Left cardiac atrium (tissue), 4 donors: ENCODE data around the gene METTL22. TPM values are rescaled to one million over a fixed set of nuclear protein-coding genes. Genes with fewer than 3 reads are reported as not detected.
A peak's percentile ranks its signal among the peaks of the same experiment; 100 is the strongest.

Experiments used
- ATAC-seq, 2 donors: fragments of 200-7000 bp; cut with Tn5 transposase; one replicate each; pipeline ENCODE4 v1.9.1; 2020; ENCODE audit warnings: mild to moderate bottlenecking in 2 of 2, moderate library complexity in 2 of 2
- DNase-seq: peaks from one replicate; pipeline ENCODE4 v3.0.0-alpha.2; 2020
- intact Hi-C, 2 donors: fragments of 100-400 bp; cut with DNase I; formaldehyde crosslinking; loops; one replicate each; pipeline versions ENCODE4 v1.14.1 to v1.15.1; 2022 to 2023
- long read RNA-seq: library from polyadenylated mRNA; unstranded; transcript quantifications from one replicate; pipeline ENCODE4 v2.0.0, GENCODE V29; 2021
- total RNA-seq, 2 donors: library from RNA; stranded (reverse); fragmentation: NEBNext Ultra II Directional; extraction: Animal tissue kit (Norgen Biotek cat#: 25700); gene quantifications; one replicate each; pipeline ENCODE4 v1.2.1, GENCODE V29; 2021
- donor health status: DM: no; HTN: yes; CAD: no.
- donor health status: DM: no; HTN: yes; CAD: no; lungs with severe emphysema.
- donor health status: DM: yes; HTN: yes; CAD: no.
- donor health status: Dilated cardiomyopathy.

METTL22 gene, protein sequence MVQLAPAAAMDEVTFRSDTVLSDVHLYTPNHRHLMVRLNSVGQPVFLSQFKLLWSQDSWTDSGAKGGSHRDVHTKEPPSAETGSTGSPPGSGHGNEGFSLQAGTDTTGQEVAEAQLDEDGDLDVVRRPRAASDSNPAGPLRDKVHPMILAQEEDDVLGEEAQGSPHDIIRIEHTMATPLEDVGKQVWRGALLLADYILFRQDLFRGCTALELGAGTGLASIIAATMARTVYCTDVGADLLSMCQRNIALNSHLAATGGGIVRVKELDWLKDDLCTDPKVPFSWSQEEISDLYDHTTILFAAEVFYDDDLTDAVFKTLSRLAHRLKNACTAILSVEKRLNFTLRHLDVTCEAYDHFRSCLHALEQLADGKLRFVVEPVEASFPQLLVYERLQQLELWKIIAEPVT
- total RNA-seq = 10 to 100 TPM; 24.7 to 31.0 TPM
- long read RNA-seq, full-length matches to known transcripts = 18 of 24 reads
- long read RNA-seq, partial matches to known transcripts = 4 of 24 reads
- long read RNA-seq, other reads (novel, unspliced or antisense) = 2 of 24 reads

DNA sequence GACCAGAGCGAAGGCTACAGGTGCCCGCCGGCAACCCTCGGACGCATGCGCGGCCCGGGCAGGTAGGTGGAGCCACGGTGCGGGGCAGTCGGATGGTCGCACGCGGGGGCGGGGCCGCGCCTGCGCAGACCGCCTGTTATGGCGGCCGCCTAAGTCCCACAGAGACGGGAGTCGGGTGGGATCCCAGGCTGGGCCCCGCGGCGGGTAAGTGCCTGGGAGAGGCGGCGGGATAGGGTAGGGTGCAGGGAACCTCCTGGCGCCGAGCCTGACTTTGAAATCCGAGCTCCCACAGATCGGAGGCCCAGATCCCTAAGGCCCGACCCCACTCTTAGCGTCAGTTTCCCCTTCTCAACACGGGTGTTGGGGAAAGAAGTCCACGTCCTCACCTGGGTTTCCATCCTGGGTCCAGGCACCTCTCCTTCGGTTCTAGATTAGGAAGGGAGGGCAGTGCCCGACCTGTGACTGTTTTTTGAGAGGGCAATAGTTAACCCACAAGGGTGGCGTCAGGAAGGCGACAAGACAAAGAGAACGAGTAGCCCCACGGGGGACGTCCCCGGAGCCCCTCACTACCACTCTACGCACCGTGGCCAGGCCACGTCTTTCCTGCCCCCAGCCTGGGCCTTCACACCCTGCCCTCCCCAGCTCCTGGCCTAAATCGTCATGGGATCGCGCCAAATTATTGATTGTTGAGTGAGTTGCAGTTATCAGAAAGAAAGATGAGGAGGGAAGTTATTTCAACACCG, at the start of gene METTL22:
Gene METTL22 (plus strand): TSS at position 127 of the 743 bp plus-strand sequence. CDS start 3,968 bp downstream, outside the sequence.
- ATAC-seq (peak; percentile 99 to 100), DNase-seq (peak; percentile 94)
- intact Hi-C loops = loop anchor here in 1 of 2 donors (5.0 kb wide), 1 partner anchor 54 kb away; no protein-coding TSS in a partner anchor

DNA sequence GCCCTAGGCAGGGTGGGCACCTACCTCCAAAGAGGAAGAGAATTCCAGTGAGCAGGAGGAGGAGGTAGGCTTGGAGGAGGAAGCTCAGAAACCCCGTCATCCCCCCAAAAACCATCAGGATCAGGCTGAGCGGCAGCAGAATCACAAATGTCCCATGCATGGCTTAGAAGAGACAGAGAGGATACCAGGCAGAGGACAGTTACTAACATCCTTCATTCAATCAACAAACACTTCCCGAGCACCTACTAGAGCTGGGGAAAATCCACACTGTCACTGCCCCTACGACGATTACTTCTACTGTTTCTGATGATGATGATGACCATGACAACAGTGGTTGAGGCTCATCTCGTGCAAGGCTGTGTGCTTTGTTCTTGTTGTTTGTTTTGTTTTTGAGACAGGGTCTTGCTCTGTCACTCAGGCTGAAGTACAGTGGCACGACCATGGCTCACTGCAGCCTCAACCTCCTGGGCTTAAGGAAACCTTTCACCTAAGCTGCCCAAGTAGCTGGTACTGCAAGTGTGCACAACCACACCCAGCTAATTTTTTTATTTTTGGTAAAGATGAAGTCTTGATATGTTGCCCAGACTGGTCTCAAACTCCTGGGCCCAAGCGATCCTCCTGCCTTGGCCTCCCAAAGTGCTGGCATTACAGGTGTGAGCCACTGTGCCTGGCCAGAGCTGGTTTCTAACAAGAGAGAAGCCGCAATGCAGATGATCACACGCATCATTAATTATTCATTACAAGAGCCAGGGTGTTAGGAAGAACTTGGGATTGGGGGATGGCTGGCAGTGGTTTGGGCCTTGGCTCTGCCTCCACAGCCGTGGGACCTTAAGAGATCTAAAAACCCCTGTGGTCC, 49.2 kb upstream of the METTL22 start:
- DNase-seq = no peak
- intact Hi-C loops = loop anchor here in 1 of 2 donors (10.0 kb wide), 1 partner anchor 223 kb away; the partner anchor contains the start of genes PMM2 and TMEM186
- ATAC-seq = no peak

DNA sequence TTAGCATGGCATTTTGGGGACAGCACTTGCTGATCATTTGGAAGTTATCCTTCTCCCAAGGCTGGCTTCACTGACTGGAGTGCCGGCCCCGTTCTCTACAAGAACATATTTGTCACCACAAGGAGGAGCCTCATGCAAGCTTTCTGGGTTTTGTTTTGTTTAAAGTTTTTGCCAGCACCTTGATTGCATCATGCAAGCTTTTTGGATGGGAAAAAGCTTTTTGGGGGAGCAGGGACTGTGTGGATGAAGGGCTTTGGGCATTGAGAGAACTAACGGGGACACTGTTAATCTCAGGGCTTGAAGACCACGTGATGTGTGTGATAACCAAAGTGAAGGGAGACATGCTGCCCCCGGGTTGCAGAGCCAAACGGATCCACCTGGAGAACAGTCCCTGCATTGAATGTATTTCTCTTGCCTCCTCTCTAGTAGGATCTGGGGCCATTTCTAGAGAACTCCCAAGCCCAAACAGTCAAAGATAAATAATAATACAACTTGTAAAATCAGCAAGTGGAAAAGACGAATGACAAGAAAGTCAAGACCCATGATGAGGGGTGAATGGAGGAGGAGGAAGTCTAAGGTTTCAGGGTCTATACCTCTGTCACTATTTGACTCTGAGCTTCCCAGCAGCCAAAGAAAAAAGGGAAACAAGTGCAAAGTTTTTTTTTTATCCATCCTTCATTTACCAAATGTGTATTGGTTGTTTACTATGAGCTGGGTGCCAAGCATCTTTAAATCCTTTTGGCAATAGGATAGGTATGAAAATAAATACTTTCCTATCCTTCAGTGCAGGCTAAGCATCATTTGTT, 48.4 kb upstream of the METTL22 start:
- ATAC-seq (no peak), DNase-seq (no peak)
- intact Hi-C loops = loop anchor here in 1 of 2 donors (10.0 kb wide), 1 partner anchor 222 kb away; the partner anchor contains the start of genes PMM2 and TMEM186

DNA sequence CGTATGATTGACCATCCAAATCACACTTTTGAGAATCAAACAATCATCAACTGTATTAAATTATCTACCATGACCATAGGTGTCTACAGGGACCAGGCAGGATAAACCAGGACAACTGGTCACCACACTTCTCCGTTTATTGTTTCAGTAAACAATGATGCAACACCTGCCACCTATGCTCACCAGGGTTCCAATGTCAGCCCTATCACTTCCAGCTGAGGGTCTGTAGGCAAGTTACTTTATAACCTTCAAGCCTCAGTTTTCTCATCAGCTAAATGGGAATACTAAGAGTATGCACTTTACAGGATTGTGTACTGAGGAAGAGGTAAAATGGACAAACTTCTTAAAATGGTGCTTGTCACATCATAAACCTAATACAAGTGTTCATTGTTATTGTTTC, 46.1 kb upstream of the METTL22 start:
- intact Hi-C loops = loop anchor here in 1 of 2 donors (10.0 kb wide), 1 partner anchor 219 kb away; the partner anchor contains the start of genes PMM2 and TMEM186
- ATAC-seq (no peak), DNase-seq (no peak)

DNA sequence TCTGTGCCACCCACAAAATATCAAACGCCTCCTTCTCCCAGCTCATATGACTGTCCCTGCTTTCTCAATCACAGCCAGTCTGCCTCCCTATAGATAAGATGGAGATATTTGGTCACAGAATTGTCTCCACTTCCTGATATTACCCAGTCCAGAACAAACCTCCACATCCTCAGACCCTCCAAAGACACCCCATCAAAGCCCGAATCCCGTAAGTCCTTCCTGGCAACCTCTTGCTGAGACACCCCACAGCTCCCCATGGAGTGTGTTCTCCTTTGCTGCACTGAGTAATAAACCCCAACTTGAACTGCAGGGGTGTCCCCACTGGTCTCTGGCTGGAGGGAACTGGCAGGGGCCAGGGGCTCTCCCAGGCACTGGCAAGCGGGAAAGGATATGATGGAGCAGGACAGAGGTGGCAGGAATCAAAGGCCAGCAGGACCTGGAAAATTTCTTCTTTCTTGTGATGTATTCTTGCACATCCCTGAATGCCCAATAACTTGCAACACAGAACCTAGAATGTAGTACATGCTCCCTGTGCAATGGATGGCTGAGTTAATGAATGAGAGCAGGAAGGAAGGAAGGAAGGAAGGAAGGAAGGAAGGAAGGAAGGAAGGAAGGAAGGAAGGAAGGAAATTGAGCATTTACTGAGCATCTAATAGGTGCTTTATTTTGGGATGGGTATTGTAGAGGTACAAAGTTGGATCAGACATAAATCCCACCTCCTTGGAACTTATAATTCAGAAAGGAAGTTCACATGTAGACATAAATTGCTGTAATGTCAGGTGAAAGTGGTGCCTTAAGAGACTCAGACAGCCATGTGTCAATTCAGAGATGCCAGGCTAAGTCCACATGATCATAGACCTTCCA, 45.1 kb upstream of the METTL22 start:
- intact Hi-C loops = loop anchor here in 1 of 2 donors (10.0 kb wide), 1 partner anchor 218 kb away; the partner anchor contains the start of genes PMM2 and TMEM186
- DNase-seq (no peak), ATAC-seq (no peak)

DNA sequence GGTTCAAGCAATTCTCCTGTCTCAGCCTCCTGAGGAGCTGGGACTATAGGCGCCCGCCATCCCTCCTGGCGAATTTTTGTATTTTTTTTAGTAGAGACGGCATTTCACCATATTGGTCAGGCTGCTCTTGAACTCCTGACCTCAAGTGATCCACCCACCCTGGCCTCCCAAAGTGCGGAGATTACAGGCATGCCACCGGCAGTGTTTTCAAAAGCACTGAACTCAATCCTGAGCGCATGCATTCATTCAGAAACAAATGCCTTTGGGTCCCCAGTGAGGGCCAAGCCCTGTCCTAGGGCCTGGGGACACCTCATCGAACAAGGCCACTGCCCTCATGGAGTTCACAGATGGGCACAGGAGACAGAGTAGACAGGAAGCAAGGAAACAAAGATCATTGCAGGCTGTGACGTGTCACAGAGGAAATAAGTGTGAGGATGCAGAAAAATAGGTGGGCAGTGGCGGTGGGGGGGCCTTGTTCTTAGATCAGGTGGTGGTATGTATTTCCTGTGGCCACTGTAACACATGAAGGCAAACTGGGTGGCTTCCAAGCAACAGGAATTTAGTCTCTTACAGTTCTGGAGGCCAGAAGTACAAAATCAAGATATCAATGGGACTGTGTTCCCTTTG, 43.7 kb upstream of the METTL22 start:
- intact Hi-C loops = loop anchor here in 1 of 2 donors (10.0 kb wide), 1 partner anchor 217 kb away; the partner anchor contains the start of genes PMM2 and TMEM186
- no peak for ATAC-seq
- no peak for DNase-seq

DNA sequence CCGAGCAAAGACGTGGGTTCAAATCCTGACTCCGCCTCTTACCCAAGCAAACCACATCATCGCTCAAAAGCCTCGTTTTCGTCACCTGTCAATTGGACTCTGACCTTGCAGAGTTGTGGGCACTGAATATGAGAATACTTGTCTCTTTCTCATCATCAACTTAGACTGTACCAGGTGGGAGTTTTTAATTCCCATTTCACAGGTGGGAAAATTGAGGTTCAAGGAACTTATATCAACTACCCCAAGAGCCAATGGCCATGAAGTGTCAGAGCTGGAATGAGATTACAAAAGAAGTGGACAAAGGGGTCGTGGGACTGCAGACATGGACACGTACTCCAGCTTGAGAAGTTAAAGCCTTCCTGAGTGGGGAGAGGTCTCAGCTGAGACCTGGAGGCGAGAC, 41.9 kb upstream of the METTL22 start:
- intact Hi-C loops = loop anchor here in 1 of 2 donors (10.0 kb wide), 1 partner anchor 215 kb away; the partner anchor contains the start of genes PMM2 and TMEM186
- no peak for DNase-seq

DNA sequence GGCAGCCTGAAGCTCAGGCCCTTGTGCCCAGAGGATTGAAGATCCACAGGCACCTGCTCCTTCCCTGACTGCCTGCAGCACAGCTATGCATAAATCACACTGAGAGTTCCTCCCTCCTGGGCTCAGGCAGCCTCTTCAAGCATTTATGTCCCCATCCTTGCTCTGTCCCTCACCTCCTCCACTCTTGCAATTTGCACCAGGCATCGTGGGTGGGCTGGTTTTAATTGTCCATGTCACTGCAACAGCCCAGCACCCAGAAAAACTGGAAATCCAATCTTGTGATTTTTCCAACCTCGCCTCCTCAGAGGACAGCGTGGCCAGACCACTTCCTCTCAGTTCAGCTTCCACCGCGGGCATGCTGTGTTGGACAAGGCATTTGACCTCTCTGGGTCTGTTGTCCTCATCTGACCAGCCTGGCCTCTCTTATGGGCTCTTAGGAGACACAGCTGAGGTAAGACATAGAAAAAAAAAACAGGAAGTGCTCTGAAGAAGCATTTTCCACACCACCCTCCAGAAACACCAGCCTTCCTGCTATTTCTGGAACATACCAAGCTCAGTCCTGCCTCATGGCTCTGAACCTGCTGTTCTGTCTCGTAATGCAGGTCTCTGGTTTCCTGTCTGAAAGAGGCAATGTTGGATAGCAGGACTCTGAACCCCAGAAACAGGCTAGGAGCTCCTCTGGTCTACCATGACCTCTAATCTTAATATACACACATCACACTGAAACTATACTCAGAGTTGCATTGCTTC, 39.5 kb upstream of the METTL22 start:
- intact Hi-C loops = no loop called here
- DNase-seq = no peak
- ATAC-seq = peak in 1 of 2 donors; percentile 73

More for the DNA sequence above, 41.9 kb upstream of the METTL22 start:
- ATAC-seq = no peak

DNA sequence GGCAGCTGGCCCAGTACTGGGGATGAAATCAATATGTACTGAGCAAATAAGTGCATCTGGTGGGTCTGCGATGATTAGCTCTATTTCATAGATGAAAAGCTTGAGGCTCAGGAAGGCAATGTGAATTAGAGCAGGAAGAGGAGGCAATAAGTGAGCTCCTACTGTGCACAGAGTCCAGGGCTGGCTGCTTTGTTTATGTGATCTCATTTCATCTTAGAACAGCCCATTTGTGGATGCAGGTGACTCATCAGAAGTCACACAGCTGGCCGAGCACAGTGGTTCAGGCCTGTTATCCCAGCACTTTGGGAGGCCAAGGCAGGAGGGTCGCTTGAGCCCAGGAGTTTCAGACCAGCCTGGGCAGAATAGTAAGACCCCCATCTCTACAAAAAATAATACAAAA, 38.3 kb upstream of the METTL22 start:
- no peak for ATAC-seq
- intact Hi-C loops = no loop called here
- DNase-seq = no peak

DNA sequence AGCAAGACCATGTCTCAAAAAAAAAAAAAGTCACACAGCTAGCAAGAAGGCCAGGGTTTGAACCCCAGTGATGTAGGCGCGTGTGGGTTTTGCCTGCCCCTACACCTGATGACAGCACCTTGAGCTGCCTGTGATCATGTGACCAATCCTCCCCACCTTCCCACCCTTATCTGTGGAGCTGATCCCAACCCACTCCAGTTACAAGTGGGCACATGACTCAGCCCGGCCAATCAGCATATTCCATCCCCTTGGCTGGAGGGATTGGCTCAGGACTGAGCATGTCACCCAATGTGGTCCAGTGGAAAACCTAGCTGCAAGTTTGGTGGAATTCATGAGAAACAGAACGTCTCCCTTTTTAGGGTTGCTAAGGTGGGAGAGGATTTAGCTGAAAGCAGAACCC, 37.8 kb upstream of the METTL22 start:
- ATAC-seq = no peak
- intact Hi-C loops = no loop called here
- DNase-seq = no peak

DNA sequence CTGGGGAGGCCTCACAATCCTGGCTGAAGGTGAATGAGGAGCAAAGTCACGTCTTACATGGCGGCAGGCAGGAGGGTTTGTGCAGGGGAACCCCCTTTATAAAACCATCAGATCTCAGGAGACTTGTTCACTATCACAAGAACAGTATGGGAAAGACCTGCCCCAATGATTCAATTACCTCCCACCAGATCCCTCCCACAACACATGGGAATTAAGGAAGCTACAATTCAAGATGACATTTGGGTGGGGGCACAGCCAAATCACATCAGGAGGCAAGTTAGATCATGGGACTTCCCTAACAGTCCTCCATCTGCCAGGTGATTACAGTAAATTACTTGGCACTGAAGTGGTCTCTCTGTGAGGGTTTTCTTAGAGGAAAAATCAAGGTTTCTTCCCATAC, 36.5 kb upstream of the METTL22 start:
- ATAC-seq = no peak
- DNase-seq = no peak
- intact Hi-C loops = no loop called here

DNA sequence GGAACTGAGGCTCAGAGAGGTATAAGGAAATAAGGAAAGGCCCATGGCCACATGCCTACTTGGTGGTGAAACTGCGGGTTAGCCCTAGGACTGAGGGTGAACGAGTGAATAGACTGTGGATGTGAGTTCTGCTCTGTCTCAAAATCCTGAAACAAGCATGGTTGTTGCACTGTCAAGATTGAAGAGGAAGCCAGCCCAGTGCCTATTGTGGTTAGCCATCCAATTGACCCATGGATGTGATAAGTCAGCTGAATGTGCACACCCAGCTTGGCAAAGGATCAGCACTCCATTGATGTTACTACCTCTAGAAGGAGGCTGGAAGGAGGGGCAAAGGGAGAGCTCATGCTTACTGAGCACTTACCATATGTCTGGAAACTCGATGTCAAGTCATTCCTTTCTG, 35.6 kb upstream of the METTL22 start:
- ATAC-seq (no peak), DNase-seq (no peak)
- intact Hi-C loops = no loop called here

DNA sequence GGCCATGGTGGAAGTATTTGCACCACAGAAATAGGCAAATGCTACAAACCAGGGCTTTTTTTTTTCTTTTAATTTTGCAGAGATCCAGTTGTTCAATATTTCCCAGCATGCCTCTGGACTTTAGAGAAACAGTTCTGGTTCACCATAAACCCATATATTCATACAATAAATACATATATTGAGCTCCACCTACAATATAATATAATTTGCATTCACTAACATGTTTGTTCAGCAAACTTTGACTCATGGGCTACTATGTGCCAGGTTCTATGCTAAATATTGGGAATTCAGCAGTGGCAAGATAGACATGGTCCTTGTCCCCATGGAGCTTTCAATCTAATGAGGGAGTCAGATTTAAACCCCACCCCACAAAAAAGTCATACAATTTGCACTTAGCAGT, 34.4 kb upstream of the METTL22 start:
- DNase-seq = no peak
- intact Hi-C loops = no loop called here
- no peak for ATAC-seq

DNA sequence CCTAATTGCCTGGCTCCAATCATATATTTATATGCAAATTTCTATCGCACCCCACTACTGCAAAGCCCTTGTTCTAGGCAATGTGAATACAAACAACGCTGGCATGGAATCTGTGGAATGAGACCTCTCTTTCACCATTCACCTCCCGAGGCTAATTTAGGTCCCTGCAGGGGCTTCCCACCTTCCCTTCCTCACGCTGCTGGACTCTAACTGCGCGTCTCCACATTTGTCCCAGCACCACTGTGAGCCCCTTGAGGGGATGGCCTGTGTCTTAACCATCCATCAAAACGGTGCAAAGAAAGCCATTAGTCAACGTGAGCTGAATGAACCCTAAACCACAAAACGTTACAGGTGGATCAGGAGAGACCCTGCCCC, 32.8 kb upstream of the METTL22 start:
- intact Hi-C loops = no loop called here

DNA sequence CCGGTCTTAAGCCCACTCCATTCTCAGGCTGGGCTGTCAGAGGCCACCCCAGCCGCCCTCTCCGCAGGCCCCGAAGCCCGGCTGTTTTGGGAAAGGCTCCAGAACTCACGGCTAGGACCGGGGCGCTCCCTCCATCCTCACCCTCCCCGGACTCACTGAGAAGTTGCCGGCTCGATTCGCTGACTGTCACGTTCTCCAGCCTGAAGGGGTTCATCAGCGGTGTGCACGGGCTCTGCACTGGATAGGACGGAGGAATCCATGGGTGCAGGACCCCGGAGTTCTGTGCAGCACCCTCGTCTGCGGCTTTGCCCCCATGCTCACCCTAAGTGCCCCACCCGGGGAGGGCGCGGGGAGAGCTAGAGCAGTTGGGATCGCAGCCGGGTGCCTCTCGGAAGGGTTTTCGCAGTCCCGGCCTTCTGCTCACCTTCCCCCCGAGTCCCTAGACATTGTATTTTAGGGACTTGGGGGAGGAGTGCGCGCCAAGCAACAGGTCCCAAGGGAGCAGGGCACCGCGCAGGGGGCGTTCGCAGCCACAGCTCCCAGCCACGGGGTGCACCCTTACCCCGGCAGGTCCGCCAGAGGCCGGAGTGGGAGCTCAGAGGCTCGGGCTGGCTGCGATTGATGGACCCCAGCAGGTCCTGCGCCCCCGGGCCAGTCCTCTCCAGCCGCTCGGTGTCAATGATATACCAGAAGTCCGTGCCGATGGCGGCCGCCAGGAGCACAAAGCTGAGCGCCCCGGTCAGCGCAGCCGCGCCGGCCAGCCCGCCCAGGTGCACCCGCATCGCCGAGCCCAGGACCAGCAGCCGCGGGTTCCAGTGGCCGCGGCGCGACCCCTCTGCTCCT, 32.2 kb upstream of the METTL22 start:
- intact Hi-C loops = no loop called here
- DNase-seq = no peak

More for the DNA sequence above, 32.8 kb upstream of the METTL22 start:
- ATAC-seq (no peak), DNase-seq (no peak)

More for the DNA sequence above, 32.2 kb upstream of the METTL22 start:
- peak in 1 of 2 donors; percentile 35 for ATAC-seq
